GM12878 (cell line): ENCODE results near the gene ARL14EPL. TPM values are rescaled to one million over a fixed set of nuclear protein-coding genes. Genes with fewer than 3 reads are reported as not detected.

ENCODE experiments used
- EED ChIP-seq: sonication (generic); IDR thresholded peaks from 2 replicates; pipeline ENCODE4 v1.6.1; 2016; ENCODE audit warnings: antibody characterized with exemption, low read depth
- FOXM1 ChIP-seq: IDR thresholded peaks from 2 replicates; pipeline ENCODE4 v1.6.1; 2012; ENCODE audit warnings: low read depth, mild to moderate bottlenecking, inconsistent platforms, low read length, moderate library complexity
- HDAC6 ChIP-seq: fragments of 200-600 bp; sonication (generic); IDR thresholded peaks from one replicate; pipeline ENCODE4 v1.8.0; 2017; ENCODE audit warnings: antibody characterized with exemption; ENCODE audit not compliant: unreplicated experiment
- KDM1A ChIP-seq: fragments of 200-600 bp; sonication (generic); IDR thresholded peaks from 2 replicates; pipeline ENCODE4 v1.6.1; 2016; ENCODE audit warnings: borderline replicate concordance
- MYC ChIP-seq: IDR thresholded peaks from 2 replicates; pipeline ENCODE4 v1.6.1; 2011; ENCODE audit warnings: mild to moderate bottlenecking, low read length, moderate library complexity, inconsistent platforms; ENCODE audit not compliant: insufficient read depth, insufficient replicate concordance, insufficient read length, severe bottlenecking
- NBN ChIP-seq: fragments of 450-650 bp; IDR thresholded peaks from 2 replicates; pipeline ENCODE4 v1.6.1; 2016
- NFXL1 ChIP-seq: fragments of 450-650 bp; IDR thresholded peaks from 2 replicates; pipeline ENCODE4 v1.6.1; 2017; ENCODE audit warnings: antibody characterized with exemption, mild to moderate bottlenecking, borderline replicate concordance
- RCOR1 ChIP-seq: conservative IDR thresholded peaks from 2 replicates; pipeline ENCODE4 v1.6.1; 2012; ENCODE audit warnings: low read depth, low read length, improper control_type of control experiment
- SMAD1 ChIP-seq: fragments of 450-650 bp; IDR thresholded peaks from 2 replicates; pipeline ENCODE4 v1.6.1; 2018; ENCODE audit warnings: mild to moderate bottlenecking, low read depth; ENCODE audit not compliant: partially characterized antibody
- SMARCA5 ChIP-seq: fragments of 450-650 bp; IDR thresholded peaks from 2 replicates; pipeline ENCODE4 v1.6.1; 2017; ENCODE audit warnings: mild to moderate bottlenecking
- SPI1 ChIP-seq: IDR thresholded peaks from 2 replicates; pipeline ENCODE4 v1.6.1; 2011; ENCODE audit warnings: low read depth, mild to moderate bottlenecking, low read length, moderate library complexity, borderline replicate concordance; ENCODE audit not compliant: insufficient read depth
- SRF ChIP-seq, 2 experiments: IDR thresholded peaks; 2 replicates each; pipeline ENCODE4 v1.6.1; 2011; ENCODE audit warnings: low read depth in 2 of 2, low read length in 2 of 2, mild to moderate bottlenecking in 1 of 2, moderate library complexity in 1 of 2
- STAT1 ChIP-seq: fragments of 450-650 bp; conservative IDR thresholded peaks from 2 replicates; pipeline ENCODE4 v1.6.1; 2014; ENCODE audit warnings: antibody characterized with exemption, mild to moderate bottlenecking
- polyA plus RNA-seq, 11 experiments: library from polyadenylated mRNA; depleted of rRNA in 4 of 11; unstranded in 6 of 11; stranded (reverse) in 5 of 11; fragments of >200 nt; fragmentation: Nextera tagmentation in 4 of 11; fragmentation: Illumina TruSeq in 1 of 11; extraction: Ambion mirVana in 4 of 11; extraction: Trizol in 1 of 11; gene quantifications; 1 replicate in 1 of 11; 2 replicates in 10 of 11; pipeline versions ENCODE4 v1.2.1 to v1.2.3, GENCODE V29; 2011 to 2016; ENCODE audit warnings: inconsistent platforms in 2 of 11, missing spikeins in 2 of 11, low read depth in 1 of 11
- total RNA-seq, 4 experiments: library from RNA; depleted of rRNA in 3 of 4; stranded (reverse); fragments of >200 nt in 3 of 4; fragmentation: Illumina TruSeq in 1 of 4; extraction: Trizol in 1 of 4; gene quantifications; 2 replicates each; pipeline versions ENCODE4 v1.2.1 to v1.2.3, GENCODE V29; 2013 to 2021
- TF ChIP-seq, protein P1 (sequence below): IDR thresholded peaks from 2 replicates; pipeline ENCODE4 v1.6.1; 2012; ENCODE audit warnings: low read length, inconsistent platforms
- TF ChIP-seq, protein P2 (sequence below): IDR thresholded peaks from 2 replicates; pipeline ENCODE4 v1.6.1; 2012; ENCODE audit warnings: low read depth, low read length, improper control_type of control experiment
- TF ChIP-seq, protein P3 (sequence below): IDR thresholded peaks from 2 replicates; pipeline ENCODE4 v1.6.1; 2011; ENCODE audit warnings: low read depth, low read length, improper control_type of control experiment, borderline replicate concordance
- TF ChIP-seq, protein P4 (sequence below): IDR thresholded peaks from 2 replicates; pipeline ENCODE4 v1.6.1; 2011; ENCODE audit warnings: borderline replicate concordance, low read depth, mild to moderate bottlenecking, moderate library complexity, mixed read lengths, low read length; ENCODE audit not compliant: insufficient read depth; ENCODE audit errors: extremely low read length
- TF ChIP-seq, protein P5 (sequence below): fragments of 450-650 bp; IDR thresholded peaks from 2 replicates; pipeline ENCODE4 v1.6.1; 2017; ENCODE audit warnings: mild to moderate bottlenecking, moderate library complexity

Gene ARL14EPL
- total and polyA plus RNA-seq, 10 of the 15 experiments (the other 5 are each of a cell fraction or from before 2014, with no cell fraction given), result 0.08 TPM; not detected in 9

DNA sequence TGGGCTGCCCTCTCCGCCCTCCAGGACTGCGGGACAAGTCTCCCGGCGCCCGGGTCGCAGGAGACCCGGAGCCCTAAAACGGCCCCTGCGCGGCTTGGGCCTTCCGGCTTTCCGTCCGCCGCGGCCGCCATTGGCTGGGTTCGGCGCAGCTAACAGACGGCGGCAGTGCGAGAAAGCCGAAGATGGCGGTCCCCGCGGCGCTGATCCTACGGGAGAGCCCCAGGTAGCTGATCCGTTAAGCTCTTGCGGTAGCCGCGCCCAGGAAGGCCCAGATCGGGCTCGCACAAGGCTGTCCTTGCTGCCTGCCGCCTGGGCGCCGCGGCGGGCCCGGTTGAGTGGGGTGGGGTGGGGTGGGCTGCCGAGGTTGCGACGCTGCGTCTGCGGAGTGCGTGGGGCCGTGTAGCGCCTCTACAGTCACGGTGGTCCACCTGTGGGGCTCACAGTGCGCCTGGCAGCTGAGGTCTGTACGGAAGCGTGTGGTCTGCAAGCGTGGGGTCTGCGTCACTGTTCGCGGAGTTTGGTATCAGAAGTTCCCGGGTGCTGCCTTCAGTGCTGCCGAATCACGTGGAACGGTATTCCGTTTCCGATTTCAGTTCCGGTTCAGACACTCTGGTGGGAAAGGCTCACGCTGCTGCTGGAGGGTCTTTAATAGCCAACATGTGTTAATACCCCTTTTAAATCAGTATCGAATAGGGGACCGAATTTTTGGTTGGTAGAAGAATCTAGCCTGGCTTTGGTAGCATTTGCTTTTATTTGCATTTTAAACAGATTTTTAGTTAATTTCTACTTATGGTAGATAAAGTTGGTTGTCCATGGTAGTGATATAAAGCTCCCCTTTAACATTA is 52.8 kb downstream of the ARL14EPL start, which contains the start of gene COMMD10 (continued):
- TF ChIP-seq, protein P1, sequence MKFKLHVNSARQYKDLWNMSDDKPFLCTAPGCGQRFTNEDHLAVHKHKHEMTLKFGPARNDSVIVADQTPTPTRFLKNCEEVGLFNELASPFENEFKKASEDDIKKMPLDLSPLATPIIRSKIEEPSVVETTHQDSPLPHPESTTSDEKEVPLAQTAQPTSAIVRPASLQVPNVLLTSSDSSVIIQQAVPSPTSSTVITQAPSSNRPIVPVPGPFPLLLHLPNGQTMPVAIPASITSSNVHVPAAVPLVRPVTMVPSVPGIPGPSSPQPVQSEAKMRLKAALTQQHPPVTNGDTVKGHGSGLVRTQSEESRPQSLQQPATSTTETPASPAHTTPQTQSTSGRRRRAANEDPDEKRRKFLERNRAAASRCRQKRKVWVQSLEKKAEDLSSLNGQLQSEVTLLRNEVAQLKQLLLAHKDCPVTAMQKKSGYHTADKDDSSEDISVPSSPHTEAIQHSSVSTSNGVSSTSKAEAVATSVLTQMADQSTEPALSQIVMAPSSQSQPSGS, result no peak; the same call in 1 of the 2 replicates
- TF ChIP-seq, protein P2, sequence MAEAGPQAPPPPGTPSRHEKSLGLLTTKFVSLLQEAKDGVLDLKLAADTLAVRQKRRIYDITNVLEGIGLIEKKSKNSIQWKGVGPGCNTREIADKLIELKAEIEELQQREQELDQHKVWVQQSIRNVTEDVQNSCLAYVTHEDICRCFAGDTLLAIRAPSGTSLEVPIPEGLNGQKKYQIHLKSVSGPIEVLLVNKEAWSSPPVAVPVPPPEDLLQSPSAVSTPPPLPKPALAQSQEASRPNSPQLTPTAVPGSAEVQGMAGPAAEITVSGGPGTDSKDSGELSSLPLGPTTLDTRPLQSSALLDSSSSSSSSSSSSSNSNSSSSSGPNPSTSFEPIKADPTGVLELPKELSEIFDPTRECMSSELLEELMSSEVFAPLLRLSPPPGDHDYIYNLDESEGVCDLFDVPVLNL, result 0 out of 2 replicates have a peak, but pooled peaks have one; percentile 22
- TF ChIP-seq, protein P3, sequence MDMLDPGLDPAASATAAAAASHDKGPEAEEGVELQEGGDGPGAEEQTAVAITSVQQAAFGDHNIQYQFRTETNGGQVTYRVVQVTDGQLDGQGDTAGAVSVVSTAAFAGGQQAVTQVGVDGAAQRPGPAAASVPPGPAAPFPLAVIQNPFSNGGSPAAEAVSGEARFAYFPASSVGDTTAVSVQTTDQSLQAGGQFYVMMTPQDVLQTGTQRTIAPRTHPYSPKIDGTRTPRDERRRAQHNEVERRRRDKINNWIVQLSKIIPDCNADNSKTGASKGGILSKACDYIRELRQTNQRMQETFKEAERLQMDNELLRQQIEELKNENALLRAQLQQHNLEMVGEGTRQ, result peak; percentile 31; the same call in 1 of the 2 replicates
- TF ChIP-seq, protein P4, sequence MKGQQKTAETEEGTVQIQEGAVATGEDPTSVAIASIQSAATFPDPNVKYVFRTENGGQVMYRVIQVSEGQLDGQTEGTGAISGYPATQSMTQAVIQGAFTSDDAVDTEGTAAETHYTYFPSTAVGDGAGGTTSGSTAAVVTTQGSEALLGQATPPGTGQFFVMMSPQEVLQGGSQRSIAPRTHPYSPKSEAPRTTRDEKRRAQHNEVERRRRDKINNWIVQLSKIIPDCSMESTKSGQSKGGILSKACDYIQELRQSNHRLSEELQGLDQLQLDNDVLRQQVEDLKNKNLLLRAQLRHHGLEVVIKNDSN, result peak; percentile 64
- TF ChIP-seq SMARCA5, result no peak
- no peak for TF ChIP-seq SMAD1
- no peak for TF ChIP-seq RCOR1
- peak; percentile 65; the same call in 1 of the 2 replicates for TF ChIP-seq NBN
- no peak for TF ChIP-seq HDAC6
- peak; percentile 46; the same call in 1 of the 2 replicates for TF ChIP-seq EED
- no peak for TF ChIP-seq STAT1
- no peak for TF ChIP-seq KDM1A
- no peak for TF ChIP-seq NFXL1
- TF ChIP-seq MYC, result peak; percentile 58
- no peak for TF ChIP-seq FOXM1
- peak in 1 of 2 experiments; percentile 72; a peak in 1 of 4 replicates for TF ChIP-seq SRF (IDR thresholded peaks at IDR 0.05; ENCODE audit: low read depth in 2 of 2, low read length in 2 of 2)
- peak; percentile 66; the same call in 1 of the 2 replicates for TF ChIP-seq SPI1
- TF ChIP-seq, protein P5, sequence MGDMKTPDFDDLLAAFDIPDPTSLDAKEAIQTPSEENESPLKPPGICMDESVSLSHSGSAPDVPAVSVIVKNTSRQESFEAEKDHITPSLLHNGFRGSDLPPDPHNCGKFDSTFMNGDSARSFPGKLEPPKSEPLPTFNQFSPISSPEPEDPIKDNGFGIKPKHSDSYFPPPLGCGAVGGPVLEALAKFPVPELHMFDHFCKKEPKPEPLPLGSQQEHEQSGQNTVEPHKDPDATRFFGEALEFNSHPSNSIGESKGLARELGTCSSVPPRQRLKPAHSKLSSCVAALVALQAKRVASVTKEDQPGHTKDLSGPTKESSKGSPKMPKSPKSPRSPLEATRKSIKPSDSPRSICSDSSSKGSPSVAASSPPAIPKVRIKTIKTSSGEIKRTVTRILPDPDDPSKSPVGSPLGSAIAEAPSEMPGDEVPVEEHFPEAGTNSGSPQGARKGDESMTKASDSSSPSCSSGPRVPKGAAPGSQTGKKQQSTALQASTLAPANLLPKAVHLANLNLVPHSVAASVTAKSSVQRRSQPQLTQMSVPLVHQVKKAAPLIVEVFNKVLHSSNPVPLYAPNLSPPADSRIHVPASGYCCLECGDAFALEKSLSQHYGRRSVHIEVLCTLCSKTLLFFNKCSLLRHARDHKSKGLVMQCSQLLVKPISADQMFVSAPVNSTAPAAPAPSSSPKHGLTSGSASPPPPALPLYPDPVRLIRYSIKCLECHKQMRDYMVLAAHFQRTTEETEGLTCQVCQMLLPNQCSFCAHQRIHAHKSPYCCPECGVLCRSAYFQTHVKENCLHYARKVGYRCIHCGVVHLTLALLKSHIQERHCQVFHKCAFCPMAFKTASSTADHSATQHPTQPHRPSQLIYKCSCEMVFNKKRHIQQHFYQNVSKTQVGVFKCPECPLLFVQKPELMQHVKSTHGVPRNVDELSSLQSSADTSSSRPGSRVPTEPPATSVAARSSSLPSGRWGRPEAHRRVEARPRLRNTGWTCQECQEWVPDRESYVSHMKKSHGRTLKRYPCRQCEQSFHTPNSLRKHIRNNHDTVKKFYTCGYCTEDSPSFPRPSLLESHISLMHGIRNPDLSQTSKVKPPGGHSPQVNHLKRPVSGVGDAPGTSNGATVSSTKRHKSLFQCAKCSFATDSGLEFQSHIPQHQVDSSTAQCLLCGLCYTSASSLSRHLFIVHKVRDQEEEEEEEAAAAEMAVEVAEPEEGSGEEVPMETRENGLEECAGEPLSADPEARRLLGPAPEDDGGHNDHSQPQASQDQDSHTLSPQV, result no peak
